Stimulated activated memory B cell treated with anti-CD40 and anti-IgM and Interleukin-4, amounts not matched to agents 10 μg/mL and 1 μg/mL and 100 μg/mL, for 72 hours (primary cell): Measurements from ENCODE around the gene SPATS2.
"Not testable (repeated sequence)": the region's sequence is repeated elsewhere in the genome, so short reads cannot be mapped to it uniquely, and the experiment has no call there.

Source experiments
- ATAC-seq: fragments of 150-1000 bp; cut with Tn5 transposase; 2 replicates; pipeline ENCODE4 v1.10.0; 2021
- H3K27ac Mint-ChIP-seq: one replicate; pipeline ENCODE4 v1.8.0; 2022; ENCODE audit warnings: mild to moderate bottlenecking, mixed read lengths
- H3K27me3 Mint-ChIP-seq: one replicate; pipeline ENCODE4 v1.8.0; 2022; ENCODE audit warnings: mixed read lengths
- H3K36me3 Mint-ChIP-seq: one replicate; pipeline ENCODE4 v1.8.0; 2022; ENCODE audit warnings: mixed read lengths
- H3K4me1 Mint-ChIP-seq: one replicate; pipeline ENCODE4 v1.8.0; 2022; ENCODE audit warnings: mixed read lengths
- H3K4me3 Mint-ChIP-seq: one replicate; pipeline ENCODE4 v1.8.0; 2022; ENCODE audit warnings: mild to moderate bottlenecking, moderate library complexity, mixed read lengths
- H3K9me3 Mint-ChIP-seq: one replicate; pipeline ENCODE4 v1.8.0; 2022; ENCODE audit warnings: mixed read lengths

The SPATS2 gene

GRCh38 chr12:49362077-49362476 is 5.2 kb upstream of the SPATS2 start:
- Mint-ChIP-seq H3K27ac (no peak overlapping the region), H3K36me3 (no peaks in the 10 kb centered on the region), H3K4me1 (peaks cover 14% of the 10 kb centered on the region), H3K27me3 (peaks cover 8% of the 10 kb centered on the region), H3K9me3 (no peaks in the 10 kb centered on the region), H3K4me3 (no peak overlapping the region)
- ATAC-seq: no peak

- no peaks in the 10 kb centered on the region for H3K36me3 Mint-ChIP-seq
- H3K27ac Mint-ChIP-seq: no peak overlapping the region
- H3K4me1 Mint-ChIP-seq: peaks cover 32% of the 10 kb centered on the region
- ATAC-seq: no peak
- H3K9me3 Mint-ChIP-seq: no peaks in the 10 kb centered on the region
- H3K27me3 Mint-ChIP-seq: peaks cover 8% of the 10 kb centered on the region
- no peak overlapping the region for H3K4me3 Mint-ChIP-seq
Measured at GRCh38 chr12:49364989-49365388, 2.3 kb upstream of the SPATS2 start.

GRCh38 chr12:49365542-49365941 is 1.7 kb upstream of the SPATS2 start:
- H3K36me3 Mint-ChIP-seq: no peaks in the 10 kb centered on the region
- peaks cover 38% of the 10 kb centered on the region for H3K4me1 Mint-ChIP-seq
- H3K4me3 Mint-ChIP-seq: peak overlapping the region; percentile 81
- H3K9me3 Mint-ChIP-seq: no peaks in the 10 kb centered on the region
- no peak for ATAC-seq
- no peak overlapping the region for H3K27ac Mint-ChIP-seq
- H3K27me3 Mint-ChIP-seq: peaks cover 7% of the 10 kb centered on the region

- Mint-ChIP-seq H3K9me3 (no peaks in the 10 kb centered on the region), H3K4me1 (peaks cover 44% of the 10 kb centered on the region)
- peak; percentile 35 for ATAC-seq
Measured at GRCh38 chr12:49366096-49366651, 1.1 kb upstream of the SPATS2 start.

GRCh38 chr12:49366652-49367380 is 446 bp upstream of the SPATS2 start:
- peak; percentile 93 for ATAC-seq
- no peaks in the 10 kb centered on the region for H3K27me3 Mint-ChIP-seq
- peaks cover 50% of the 10 kb centered on the region for H3K4me1 Mint-ChIP-seq
- peak overlapping the region; percentile 84 for H3K27ac Mint-ChIP-seq
- no peaks in the 10 kb centered on the region for H3K9me3 Mint-ChIP-seq
- H3K4me3 Mint-ChIP-seq: peak overlapping the region; percentile 81
- no peaks in the 10 kb centered on the region for H3K36me3 Mint-ChIP-seq

More at GRCh38 chr12:49366096-49366651, 1.1 kb upstream of the SPATS2 start:
- Mint-ChIP-seq H3K27me3 (peaks cover under 1% of the 10 kb centered on the region), H3K4me3 (peak overlapping the region; percentile 81), H3K27ac (peak overlapping the region; percentile 84), H3K36me3 (no peaks in the 10 kb centered on the region)

GRCh38 chr12:49368240-49368600 is 958 bp downstream of the SPATS2 start:
- H3K4me1 Mint-ChIP-seq: peaks cover 52% of the 10 kb centered on the region
- H3K27ac Mint-ChIP-seq: peak overlapping the region; percentile 84
- peak overlapping the region; percentile 81 for H3K4me3 Mint-ChIP-seq
- H3K27me3 Mint-ChIP-seq: no peaks in the 10 kb centered on the region
- peaks cover 6% of the 10 kb centered on the region for H3K36me3 Mint-ChIP-seq
- H3K9me3 Mint-ChIP-seq: no peaks in the 10 kb centered on the region
- no peak for ATAC-seq

- peak; percentile 28 for ATAC-seq
- Mint-ChIP-seq H3K4me3 (peak overlapping the region; percentile 41), H3K36me3 (peaks cover 6% of the 10 kb centered on the region), H3K4me1 (peaks cover 52% of the 10 kb centered on the region), H3K27ac (peak overlapping the region; percentile 84), H3K27me3 (no peaks in the 10 kb centered on the region), H3K9me3 (no peaks in the 10 kb centered on the region)
Measured at GRCh38 chr12:49369411-49370145, 2.3 kb downstream of the SPATS2 start.

- H3K27ac Mint-ChIP-seq: peak overlapping the region; percentile 68
- ATAC-seq: no peak
- H3K4me3 Mint-ChIP-seq: no peak overlapping the region
- no peaks in the 10 kb centered on the region for H3K9me3 Mint-ChIP-seq
- H3K36me3 Mint-ChIP-seq: peaks cover 6% of the 10 kb centered on the region
- H3K27me3 Mint-ChIP-seq: no peaks in the 10 kb centered on the region
- H3K4me1 Mint-ChIP-seq: peaks cover 52% of the 10 kb centered on the region
Measured at GRCh38 chr12:49370539-49370938, 3.3 kb downstream of the SPATS2 start.

GRCh38 chr12:49375406-49375805 is 8.1 kb downstream of the SPATS2 start:
- Mint-ChIP-seq H3K4me1 (peaks cover 16% of the 10 kb centered on the region), H3K36me3 (peaks cover 12% of the 10 kb centered on the region), H3K27me3 (no peaks in the 10 kb centered on the region), H3K4me3 (no peak overlapping the region), H3K27ac (no peak overlapping the region), H3K9me3 (no peaks in the 10 kb centered on the region)
- ATAC-seq: no peak

- peaks cover 12% of the 10 kb centered on the region for H3K36me3 Mint-ChIP-seq
- H3K9me3 Mint-ChIP-seq: no peaks in the 10 kb centered on the region
- H3K27me3 Mint-ChIP-seq: no peaks in the 10 kb centered on the region
- no peak overlapping the region for H3K27ac Mint-ChIP-seq
- no peak for ATAC-seq
- H3K4me3 Mint-ChIP-seq: no peak overlapping the region
- no peaks in the 10 kb centered on the region for H3K4me1 Mint-ChIP-seq
Measured at GRCh38 chr12:49377386-49377785, 10.1 kb downstream of the SPATS2 start.

GRCh38 chr12:49380184-49380583 is 12.9 kb downstream of the SPATS2 start:
- H3K36me3 Mint-ChIP-seq: peaks cover 17% of the 10 kb centered on the region
- not testable (repeated sequence) for ATAC-seq, H3K27ac Mint-ChIP-seq, H3K27me3 Mint-ChIP-seq, H3K9me3 Mint-ChIP-seq, H3K4me3 Mint-ChIP-seq, H3K4me1 Mint-ChIP-seq

GRCh38 chr12:49388682-49389386 is 21.6 kb downstream of the SPATS2 start:
- no peak overlapping the region for H3K27ac Mint-ChIP-seq
- peak overlapping the region; percentile 22 for H3K4me3 Mint-ChIP-seq

GRCh38 chr12:49389387-49389703 is 22.1 kb downstream of the SPATS2 start:
- H3K4me1 Mint-ChIP-seq: peaks cover 5% of the 10 kb centered on the region
- H3K9me3 Mint-ChIP-seq: no peaks in the 10 kb centered on the region
- peak overlapping the region; percentile 22 for H3K4me3 Mint-ChIP-seq
- ATAC-seq: no peak
- no peak overlapping the region for H3K27ac Mint-ChIP-seq
- H3K27me3 Mint-ChIP-seq: no peaks in the 10 kb centered on the region
- peaks cover 33% of the 10 kb centered on the region for H3K36me3 Mint-ChIP-seq

More at GRCh38 chr12:49388682-49389386, 21.6 kb downstream of the SPATS2 start:
- H3K27me3 Mint-ChIP-seq: no peaks in the 10 kb centered on the region
- no peaks in the 10 kb centered on the region for H3K9me3 Mint-ChIP-seq
- peak; percentile 59 for ATAC-seq
- peaks cover 5% of the 10 kb centered on the region for H3K4me1 Mint-ChIP-seq
- H3K36me3 Mint-ChIP-seq: peaks cover 35% of the 10 kb centered on the region

- Mint-ChIP-seq H3K9me3 (no peaks in the 10 kb centered on the region), H3K36me3 (peaks cover 12% of the 10 kb centered on the region), H3K4me3 (no peak overlapping the region), H3K27me3 (no peaks in the 10 kb centered on the region), H3K27ac (no peak overlapping the region), H3K4me1 (peaks cover 16% of the 10 kb centered on the region)
- ATAC-seq: no peak
Measured at GRCh38 chr12:49397000-49397399, 29.7 kb downstream of the SPATS2 start.

GRCh38 chr12:49400304-49400703 is 33.0 kb downstream of the SPATS2 start:
- Mint-ChIP-seq H3K36me3 (peaks cover 12% of the 10 kb centered on the region), H3K9me3 (no peaks in the 10 kb centered on the region), H3K27me3 (no peaks in the 10 kb centered on the region), H3K4me3 (no peak overlapping the region), H3K27ac (no peak overlapping the region), H3K4me1 (peaks cover 16% of the 10 kb centered on the region)
- ATAC-seq: no peak
